ENCODE results near the gene SLC7A10. TPM values are rescaled to one million over a fixed set of nuclear protein-coding genes. Genes with fewer than 3 reads are reported as not detected.

The SLC7A10 gene
- total RNA-seq, 3 donors from 2014 or later (not counting 1 experiment from before 2014, with no cell fraction given) = not detected

DNA sequence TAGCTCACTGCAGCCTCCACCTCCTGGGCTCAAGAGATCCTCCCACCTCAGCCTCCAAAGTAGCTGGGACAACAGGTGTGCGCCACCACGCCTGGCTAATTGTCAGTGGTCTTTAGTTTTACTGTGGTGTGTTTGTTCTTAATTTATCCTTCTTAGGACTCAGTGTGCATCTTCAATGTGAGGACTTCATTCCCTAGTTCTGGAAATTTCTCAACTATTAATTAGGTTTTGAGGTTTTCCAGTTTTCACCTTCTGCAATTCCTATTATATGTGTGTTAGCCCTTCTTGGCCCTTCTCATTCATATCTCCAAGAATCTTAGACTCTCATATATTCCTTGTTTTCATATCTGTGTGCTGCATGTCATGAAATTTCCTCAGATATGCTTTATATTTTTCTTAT lies 32.2 kb upstream of the SLC7A10 start:
- TF ChIP-seq, protein P1, sequence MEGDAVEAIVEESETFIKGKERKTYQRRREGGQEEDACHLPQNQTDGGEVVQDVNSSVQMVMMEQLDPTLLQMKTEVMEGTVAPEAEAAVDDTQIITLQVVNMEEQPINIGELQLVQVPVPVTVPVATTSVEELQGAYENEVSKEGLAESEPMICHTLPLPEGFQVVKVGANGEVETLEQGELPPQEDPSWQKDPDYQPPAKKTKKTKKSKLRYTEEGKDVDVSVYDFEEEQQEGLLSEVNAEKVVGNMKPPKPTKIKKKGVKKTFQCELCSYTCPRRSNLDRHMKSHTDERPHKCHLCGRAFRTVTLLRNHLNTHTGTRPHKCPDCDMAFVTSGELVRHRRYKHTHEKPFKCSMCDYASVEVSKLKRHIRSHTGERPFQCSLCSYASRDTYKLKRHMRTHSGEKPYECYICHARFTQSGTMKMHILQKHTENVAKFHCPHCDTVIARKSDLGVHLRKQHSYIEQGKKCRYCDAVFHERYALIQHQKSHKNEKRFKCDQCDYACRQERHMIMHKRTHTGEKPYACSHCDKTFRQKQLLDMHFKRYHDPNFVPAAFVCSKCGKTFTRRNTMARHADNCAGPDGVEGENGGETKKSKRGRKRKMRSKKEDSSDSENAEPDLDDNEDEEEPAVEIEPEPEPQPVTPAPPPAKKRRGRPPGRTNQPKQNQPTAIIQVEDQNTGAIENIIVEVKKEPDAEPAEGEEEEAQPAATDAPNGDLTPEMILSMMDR (IDR thresholded peaks at IDR 0.05) = no peak
- Histone ChIP-seq H3K4me1 (ENCODE audit: control insufficient read depth, insufficient read depth, low read length) (peaks cover 28% of the 10 kb centered on the region), H3K27me3 (ENCODE audit: control insufficient read depth, insufficient read depth, low read length) (no peaks in the 10 kb centered on the region), H3K27ac (ENCODE audit: low read length) (no peak overlapping the region), H3K4me3 (ENCODE audit: low read length) (no peak overlapping the region), H3K36me3 (ENCODE audit: control insufficient read depth, insufficient read depth, low read length) (no peaks in the 10 kb centered on the region), H3K9me3 (ENCODE audit: control insufficient read depth, insufficient read depth, low read length) (no peaks in the 10 kb centered on the region)
- no CpG with 5 or more reads among the region's 2 CpGs for WGBS (ENCODE audit: insufficient coverage)
- H3K4me3 Mint-ChIP-seq = no peak overlapping the region
- peaks cover 6 to 19% of the 10 kb centered on the region in 2 donors for H3K4me1 Mint-ChIP-seq
- no peaks in the 10 kb centered on the region for H3K9me3 Mint-ChIP-seq
- H3K27me3 Mint-ChIP-seq (ENCODE audit: low read depth in 2 of 2) = no peaks in the 10 kb centered on the region
- H3K27ac Mint-ChIP-seq = no peak overlapping the region
- no peaks in the 10 kb centered on the region for H3K36me3 Mint-ChIP-seq
- DNase-seq (no peak), ATAC-seq (no peak)
- intact Hi-C loops (cut with micrococcal nuclease) = no loop called here

DNA sequence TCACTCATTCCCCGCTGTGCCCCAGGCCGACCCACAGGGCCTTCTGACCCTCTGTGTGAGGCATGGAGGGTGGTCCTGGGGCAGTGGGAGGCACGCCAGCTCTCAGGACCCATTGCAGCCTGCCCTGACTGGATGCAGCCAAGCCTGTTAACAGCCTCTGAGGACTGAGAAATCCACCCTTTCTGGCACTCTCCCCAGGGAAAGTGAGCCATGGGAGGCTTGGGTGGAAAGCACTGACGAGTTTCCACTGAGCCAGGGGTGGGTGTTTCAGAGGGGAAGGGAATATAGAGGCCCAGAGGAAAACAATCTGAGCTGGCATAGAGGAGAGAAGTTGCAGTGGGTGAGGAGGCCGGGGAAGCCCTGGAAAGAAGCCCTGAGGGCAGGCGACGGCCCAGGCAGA lies 30.6 kb upstream of the SLC7A10 start:
- ATAC-seq = no peak
- no peaks in the 10 kb centered on the region for H3K9me3 Mint-ChIP-seq

DNA sequence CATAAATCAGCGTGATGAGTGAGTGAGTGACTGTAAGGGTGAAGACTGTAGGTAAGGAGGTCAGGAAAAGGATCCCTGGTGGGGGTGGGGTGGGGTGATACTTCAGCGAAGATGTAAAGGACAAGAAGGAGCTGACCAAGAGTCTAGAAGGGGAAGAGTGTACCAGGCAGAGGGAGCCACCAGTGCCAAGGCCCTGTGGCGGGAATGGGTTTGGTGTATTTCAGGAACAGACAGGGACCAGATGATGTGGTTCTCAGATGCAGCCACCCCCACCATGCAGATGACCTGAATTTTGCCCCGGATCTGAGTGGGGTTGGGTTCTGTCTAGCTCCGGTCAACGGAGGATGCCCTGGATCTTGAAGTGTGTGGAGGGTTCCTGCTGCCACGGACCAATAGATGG lies 30.1 kb upstream of the SLC7A10 start:
- ATAC-seq = no peak
- 90% methylated on average over 7 of the region's 7 CpGs for WGBS (ENCODE audit: insufficient coverage)
- Histone ChIP-seq H3K4me3 (ENCODE audit: low read length) (no peak overlapping the region), H3K27me3 (ENCODE audit: control insufficient read depth, insufficient read depth, low read length) (no peaks in the 10 kb centered on the region), H3K4me1 (ENCODE audit: control insufficient read depth, insufficient read depth, low read length) (peaks cover 16% of the 10 kb centered on the region), H3K27ac (ENCODE audit: low read length) (no peak overlapping the region), H3K9me3 (ENCODE audit: control insufficient read depth, insufficient read depth, low read length) (no peaks in the 10 kb centered on the region), H3K36me3 (ENCODE audit: control insufficient read depth, insufficient read depth, low read length) (no peaks in the 10 kb centered on the region)
- no peak overlapping the region for H3K4me3 Mint-ChIP-seq
- H3K4me1 Mint-ChIP-seq = peaks cover 3 to 4% of the 10 kb centered on the region in 2 donors
- no peak overlapping the region for H3K27ac Mint-ChIP-seq
- TF ChIP-seq, protein P1 (IDR thresholded peaks at IDR 0.05) = no peak
- no peaks in the 10 kb centered on the region for H3K36me3 Mint-ChIP-seq
- DNase-seq = no peak
- H3K9me3 Mint-ChIP-seq = no peaks in the 10 kb centered on the region
- intact Hi-C loops (cut with micrococcal nuclease) = no loop called here
- H3K27me3 Mint-ChIP-seq (ENCODE audit: low read depth in 2 of 2) = no peaks in the 10 kb centered on the region

More for the DNA sequence above, 30.6 kb upstream of the SLC7A10 start:
- intact Hi-C loops (cut with micrococcal nuclease) = no loop called here
- DNase-seq = no peak
- 82% methylated on average over 7 of the region's 7 CpGs for WGBS (ENCODE audit: insufficient coverage)
- TF ChIP-seq, protein P1 (IDR thresholded peaks at IDR 0.05) = no peak
- no peak overlapping the region for H3K27ac Mint-ChIP-seq
- H3K27me3 Mint-ChIP-seq (ENCODE audit: low read depth in 2 of 2) = no peaks in the 10 kb centered on the region
- H3K9me3 ChIP-seq (ENCODE audit: control insufficient read depth, insufficient read depth, low read length) = no peaks in the 10 kb centered on the region
- H3K36me3 ChIP-seq (ENCODE audit: control insufficient read depth, insufficient read depth, low read length) = no peaks in the 10 kb centered on the region
- H3K4me3 ChIP-seq (ENCODE audit: low read length) = no peak overlapping the region
- no peak overlapping the region for H3K27ac ChIP-seq (ENCODE audit: low read length)
- H3K36me3 Mint-ChIP-seq = no peaks in the 10 kb centered on the region
- no peak overlapping the region for H3K4me3 Mint-ChIP-seq
- H3K27me3 ChIP-seq (ENCODE audit: control insufficient read depth, insufficient read depth, low read length) = no peaks in the 10 kb centered on the region
- H3K4me1 ChIP-seq (ENCODE audit: control insufficient read depth, insufficient read depth, low read length) = peaks cover 21% of the 10 kb centered on the region
- peaks cover 6 to 8% of the 10 kb centered on the region in 2 donors for H3K4me1 Mint-ChIP-seq

DNA sequence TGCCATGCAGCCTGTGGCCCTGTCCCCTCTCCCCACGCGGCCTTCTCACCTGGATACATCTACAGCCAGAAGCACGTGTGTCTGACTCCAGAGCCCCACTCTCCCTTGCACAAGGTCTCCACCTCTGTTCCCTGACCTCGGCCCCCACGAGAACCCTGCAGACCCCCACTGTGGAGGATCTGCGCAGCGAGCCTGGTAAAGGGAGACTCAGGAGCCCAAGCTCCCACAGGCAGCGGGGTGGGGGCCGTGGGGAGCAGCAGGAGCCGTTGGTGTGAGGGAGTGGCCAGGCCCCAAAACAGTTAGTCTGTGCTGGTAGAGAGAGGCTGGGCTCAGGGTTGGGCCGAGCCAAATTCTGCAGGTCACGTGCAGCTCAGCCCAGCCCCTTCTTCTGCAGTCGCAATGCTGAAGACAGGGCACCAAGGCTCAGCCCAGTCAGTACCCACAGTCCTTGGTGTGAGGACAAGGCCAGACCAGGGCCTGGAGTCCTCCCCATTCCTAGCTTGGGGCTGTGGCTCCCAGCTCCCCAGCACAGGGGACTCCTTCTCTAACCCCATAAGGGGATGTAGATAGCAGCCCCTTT lies 28.7 kb upstream of the SLC7A10 start:
- H3K4me3 ChIP-seq (ENCODE audit: low read length) = no peak overlapping the region
- no peaks in the 10 kb centered on the region for H3K9me3 Mint-ChIP-seq
- peaks cover 5% of the 10 kb centered on the region for H3K4me1 ChIP-seq (ENCODE audit: control insufficient read depth, insufficient read depth, low read length)
- no peaks in the 10 kb centered on the region for H3K27me3 ChIP-seq (ENCODE audit: control insufficient read depth, insufficient read depth, low read length)
- no peaks in the 10 kb centered on the region for H3K4me1 Mint-ChIP-seq
- H3K36me3 ChIP-seq (ENCODE audit: control insufficient read depth, insufficient read depth, low read length) = no peaks in the 10 kb centered on the region
- 91% methylated on average over 13 of the region's 13 CpGs for WGBS (ENCODE audit: insufficient coverage)
- no peak overlapping the region for H3K27ac Mint-ChIP-seq
- H3K36me3 Mint-ChIP-seq = no peaks in the 10 kb centered on the region
- intact Hi-C loops (cut with micrococcal nuclease) = no loop called here
- TF ChIP-seq, protein P1 (IDR thresholded peaks at IDR 0.05) = no peak
- no peak for DNase-seq
- ATAC-seq = no peak
- no peak overlapping the region for H3K4me3 Mint-ChIP-seq
- H3K9me3 ChIP-seq (ENCODE audit: control insufficient read depth, insufficient read depth, low read length) = no peaks in the 10 kb centered on the region
- H3K27ac ChIP-seq (ENCODE audit: low read length) = no peak overlapping the region
- no peaks in the 10 kb centered on the region for H3K27me3 Mint-ChIP-seq (ENCODE audit: low read depth in 2 of 2)

Data from natural killer cell (primary cell).